HG03066 (cell line): Measurements from ENCODE around the gene CAPZB.
A peak's percentile ranks its signal among the peaks of the same experiment; 100 is the strongest.
"Not testable (repeated sequence)": the region's sequence is repeated elsewhere in the genome, so short reads cannot be mapped to it uniquely, and the experiment has no call there.

Source experiments
- ATAC-seq: cut with Tn5 transposase; IDR thresholded peaks from one replicate; pipeline ENCODE4 v1.9.1; 2021; ENCODE audit warnings: low read depth; ENCODE audit not compliant: unreplicated experiment

The CAPZB gene

DNA sequence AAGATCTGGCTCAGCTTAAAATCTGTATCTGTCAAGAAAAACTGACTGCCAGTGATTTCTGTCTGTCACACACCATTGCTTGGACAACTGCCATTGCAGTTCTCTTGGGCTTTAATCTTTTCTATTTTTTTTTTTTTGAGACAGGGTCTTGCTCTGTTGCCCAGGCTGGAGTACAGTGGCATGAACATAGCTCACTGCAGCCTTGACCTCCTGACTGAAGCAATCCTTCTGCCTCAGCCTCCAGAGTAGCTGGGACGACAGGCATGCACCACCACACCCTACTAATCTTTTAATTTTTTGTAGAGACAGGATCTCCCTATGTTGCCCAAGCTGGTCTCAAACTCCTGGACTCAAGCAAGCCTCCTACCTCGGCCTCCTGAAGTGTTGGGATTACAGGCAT lies 14.5 kb upstream of the CAPZB start:
- ATAC-seq: not testable (repeated sequence)

DNA sequence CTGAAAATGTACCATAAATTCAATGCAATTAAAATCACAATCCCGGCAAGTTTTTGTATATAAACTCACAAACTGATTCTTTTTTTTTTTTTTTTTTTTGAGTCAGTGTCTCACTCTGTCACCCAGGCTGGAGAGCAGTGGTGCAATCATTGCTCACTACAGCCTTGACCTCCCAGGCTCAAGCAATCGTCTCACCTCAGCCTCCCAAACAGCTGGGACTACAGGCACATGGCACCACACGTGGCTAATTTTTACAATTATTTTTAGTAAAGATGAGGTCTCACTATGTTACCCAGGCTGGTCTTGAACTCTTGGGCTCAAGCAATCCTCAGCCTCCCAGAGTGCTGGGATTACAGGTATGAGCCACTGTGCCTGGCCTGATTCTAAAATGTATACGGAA lies 12.1 kb upstream of the CAPZB start:
- not testable (repeated sequence) for ATAC-seq

DNA sequence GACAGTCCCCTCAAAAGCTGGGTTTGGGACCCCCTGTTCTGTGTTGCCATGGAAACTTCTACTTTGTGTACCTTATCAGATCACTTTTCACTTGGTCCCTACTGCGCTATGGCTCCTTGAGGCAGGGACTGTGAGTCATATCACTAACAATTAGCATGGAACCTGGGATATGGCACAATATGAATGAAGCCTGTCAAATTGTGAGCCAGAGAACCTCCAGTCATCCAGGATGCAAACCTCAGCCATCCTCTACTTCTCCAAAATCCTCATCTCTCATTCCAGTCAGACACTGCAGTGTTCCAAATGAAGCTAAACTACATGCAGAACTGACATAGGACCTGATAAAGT lies 11.2 kb upstream of the CAPZB start:
- ATAC-seq: no peak

DNA sequence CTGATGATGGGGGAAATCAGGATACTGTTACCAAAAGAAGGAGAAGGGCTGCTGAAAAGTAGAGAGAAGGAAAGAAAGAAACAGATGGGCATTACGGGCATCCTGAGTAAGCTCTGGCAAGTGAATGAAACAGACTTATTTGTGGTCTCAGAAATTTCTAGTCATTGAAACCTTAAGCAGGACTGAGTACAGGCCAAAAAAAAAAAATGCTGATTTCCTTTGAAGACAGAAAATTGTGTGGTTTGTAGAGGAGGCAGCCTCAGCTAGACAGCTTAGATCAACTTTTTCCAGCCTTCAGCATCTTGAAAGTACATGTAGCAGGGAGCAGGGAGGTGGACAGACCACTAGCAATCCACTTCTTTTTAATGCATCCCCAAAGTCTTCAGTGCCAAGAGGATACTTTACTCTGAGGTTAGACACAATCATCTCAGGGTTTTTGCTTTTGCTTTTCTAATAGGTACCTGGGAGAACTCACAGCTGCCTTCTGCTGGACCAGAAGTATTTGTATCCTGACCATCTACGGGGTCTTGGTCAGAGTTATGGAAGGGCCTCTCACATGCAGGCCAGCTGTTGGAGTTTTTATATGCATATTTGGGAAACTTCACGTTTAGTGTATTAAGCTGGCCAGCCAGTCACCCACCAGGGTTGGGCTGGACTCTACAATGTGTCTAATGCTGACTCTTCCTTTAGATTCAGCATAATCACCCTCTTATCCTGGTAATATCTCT lies 10.6 kb upstream of the CAPZB start:
- ATAC-seq: no peak

DNA sequence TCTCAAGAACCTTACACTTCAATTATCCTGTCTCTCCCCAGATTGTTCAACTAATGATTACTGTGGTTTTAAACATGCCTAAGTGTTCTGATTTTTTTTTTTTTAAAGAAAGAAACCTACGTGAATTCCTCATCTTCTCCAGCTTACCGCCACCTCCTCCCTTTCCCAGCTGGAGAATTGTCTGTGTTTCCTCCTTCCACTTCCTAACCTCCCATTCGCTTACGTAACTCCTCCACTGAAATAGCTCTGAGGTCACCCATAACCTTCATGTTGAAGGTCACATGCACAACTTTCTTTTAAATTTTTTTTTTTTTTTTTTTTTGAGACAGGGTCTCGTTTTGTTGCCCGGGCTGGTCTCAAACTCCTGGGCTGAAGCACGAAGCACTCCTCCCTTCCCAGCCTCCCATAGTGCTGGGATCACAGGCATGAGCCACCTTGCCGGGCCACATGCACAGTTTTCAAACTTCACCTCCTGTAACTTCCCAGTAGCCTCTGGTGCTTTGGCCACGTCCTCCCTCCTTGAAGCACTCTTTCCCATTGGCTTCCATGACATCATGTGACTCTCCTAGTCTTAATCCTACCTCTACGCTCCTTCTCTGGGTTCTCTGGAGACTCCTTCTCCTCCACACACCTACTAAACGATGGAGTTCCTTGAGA lies 9.8 kb upstream of the CAPZB start:
- no peak for ATAC-seq

DNA sequence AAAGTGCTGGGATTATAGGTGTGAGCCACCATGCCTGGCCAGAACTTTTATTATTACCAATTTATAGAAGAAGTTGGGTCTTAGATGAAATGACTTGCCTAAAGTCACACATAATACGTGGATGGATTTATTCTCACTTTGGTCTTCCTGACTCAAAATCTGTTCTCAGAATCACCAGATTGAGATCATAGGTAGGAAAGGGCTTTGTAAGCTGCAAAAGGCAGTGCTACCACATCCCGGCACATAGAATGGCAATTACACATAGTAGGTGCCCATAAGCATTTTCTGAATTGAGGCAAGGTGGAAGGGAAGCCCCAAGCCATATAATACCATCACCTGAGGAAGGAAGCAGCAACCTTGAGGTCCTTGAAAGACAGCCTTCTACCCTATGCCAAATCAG lies 8.2 kb upstream of the CAPZB start:
- ATAC-seq: no peak

DNA sequence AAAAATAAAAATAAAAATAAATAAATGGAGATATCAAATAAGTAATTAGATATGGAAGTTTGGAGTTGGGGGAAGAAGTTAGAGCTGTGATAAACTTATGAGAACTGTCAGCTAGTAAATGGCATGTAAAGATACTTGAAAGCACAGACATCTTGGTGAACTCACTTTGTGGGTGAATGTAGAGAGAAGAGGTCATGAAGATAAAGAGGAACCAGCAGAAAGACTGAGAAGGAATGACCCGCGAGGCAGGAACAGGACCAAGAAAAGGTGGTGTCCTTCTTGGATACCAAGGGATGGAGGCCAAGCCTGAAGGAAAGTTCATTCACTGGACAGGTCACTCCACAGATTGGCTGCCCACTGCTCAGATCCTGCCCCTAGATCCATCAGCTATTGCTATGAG lies 4.7 kb upstream of the CAPZB start:
- ATAC-seq: no peak

DNA sequence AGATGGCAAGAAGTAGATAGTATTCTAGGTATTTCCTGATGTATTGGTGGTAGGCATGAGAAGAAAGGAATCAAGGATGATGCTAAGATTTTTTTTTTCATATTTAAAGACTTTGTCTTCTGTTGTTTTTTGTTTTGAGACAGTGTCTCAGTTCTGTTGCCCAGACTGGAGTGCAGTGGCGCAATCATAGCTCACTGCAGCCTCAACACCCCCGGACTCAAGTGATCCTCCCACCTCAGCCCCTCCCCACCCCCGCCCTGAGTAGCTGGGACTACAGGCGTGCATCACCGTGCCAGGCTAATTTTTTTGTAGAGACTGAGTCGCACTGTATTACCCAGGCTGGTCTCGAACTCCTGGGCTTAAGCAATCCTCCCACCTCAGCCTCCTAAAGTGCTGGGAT lies 2.8 kb upstream of the CAPZB start:
- no peak for ATAC-seq

DNA sequence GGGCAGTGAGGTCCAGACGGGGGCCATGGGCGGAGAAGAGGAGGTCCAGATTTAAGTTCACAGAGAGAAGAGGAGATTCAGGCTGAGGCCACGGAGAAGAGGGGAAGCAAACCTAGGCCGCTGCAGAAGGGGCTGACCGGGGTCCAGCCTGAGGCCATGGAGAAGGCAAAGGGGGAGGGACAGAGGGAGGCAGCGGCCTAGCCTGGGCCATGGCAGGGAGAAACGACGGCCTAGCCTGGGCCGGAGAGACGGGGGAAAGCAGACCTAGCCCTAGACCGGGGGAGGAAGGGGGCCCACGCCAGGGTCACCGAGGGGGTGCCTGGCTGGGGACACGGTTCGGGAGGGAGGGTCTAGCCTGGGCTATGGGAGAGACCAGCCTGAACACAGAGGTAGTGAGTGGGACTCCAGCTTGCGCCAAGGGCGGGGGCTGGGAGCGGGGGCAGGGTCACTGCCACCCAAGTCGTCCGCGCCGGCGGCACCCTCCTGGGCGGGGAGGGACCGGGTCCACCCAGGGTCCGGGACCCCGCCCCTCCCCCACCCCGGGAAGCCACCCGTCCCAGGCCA lies 459 bp downstream of the CAPZB start:
- peak; percentile 16 for ATAC-seq

DNA sequence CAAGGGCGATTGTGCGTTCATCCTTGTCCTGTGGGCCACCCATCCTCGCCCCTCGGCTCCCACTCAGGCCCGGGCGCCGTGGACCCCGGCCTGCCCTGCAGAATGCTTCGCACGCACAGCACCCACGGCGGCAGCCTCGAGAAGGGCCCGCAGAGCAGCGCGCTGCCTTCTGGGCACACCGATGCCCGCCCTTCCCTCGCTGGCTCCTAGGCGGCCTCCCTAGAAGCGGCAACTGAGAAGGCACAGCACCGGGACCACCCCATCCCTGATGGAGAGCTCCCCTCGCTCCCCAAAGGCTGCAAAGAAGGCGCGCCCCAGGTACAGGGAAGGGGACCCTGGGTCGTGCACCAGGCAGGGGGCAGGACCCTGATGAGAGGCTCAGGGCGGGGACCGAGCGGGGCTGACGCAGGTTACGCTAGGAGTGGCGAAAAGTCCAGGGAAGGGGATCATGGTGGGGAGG lies 971 bp downstream of the CAPZB start:
- ATAC-seq: no peak

DNA sequence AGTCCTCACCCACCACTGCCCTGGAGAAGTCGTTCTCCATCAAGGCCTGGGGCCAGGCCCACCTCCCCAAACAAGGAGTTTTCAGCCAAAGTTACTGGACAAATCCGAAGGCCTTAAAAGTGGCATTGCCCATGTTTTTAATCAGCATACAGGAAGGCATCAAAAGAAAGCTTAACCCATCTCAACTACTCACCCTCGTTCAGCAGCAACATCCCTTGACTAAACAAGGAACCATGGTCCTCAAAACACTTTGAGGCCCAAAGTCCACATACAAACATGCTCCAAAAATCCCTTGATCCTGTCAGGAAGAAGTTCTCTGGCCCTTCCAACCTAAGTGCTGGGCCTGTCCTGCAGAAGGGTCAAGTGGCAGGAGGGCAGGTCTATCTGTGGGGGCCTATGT lies 1.6 kb downstream of the CAPZB start:
- no peak for ATAC-seq

DNA sequence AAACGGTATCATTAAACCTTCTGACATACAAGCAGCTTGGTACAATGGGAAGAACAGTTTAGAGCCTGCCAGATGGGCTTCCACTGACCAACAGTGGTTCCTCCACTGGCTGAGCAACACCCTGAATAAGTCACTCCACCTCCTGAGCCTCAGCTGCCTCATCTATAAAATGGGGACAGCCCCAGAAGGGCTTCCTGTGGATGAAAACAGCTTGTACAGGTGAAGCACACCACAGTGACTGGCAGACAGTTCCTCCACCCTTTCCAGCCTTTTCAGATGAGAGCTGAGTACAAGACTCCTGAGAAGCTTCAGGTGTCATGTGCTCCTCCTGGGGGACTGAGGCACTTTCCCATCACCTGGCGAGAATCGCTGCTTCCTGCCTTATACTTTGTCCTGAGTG lies 2.1 kb downstream of the CAPZB start:
- ATAC-seq: no peak

DNA sequence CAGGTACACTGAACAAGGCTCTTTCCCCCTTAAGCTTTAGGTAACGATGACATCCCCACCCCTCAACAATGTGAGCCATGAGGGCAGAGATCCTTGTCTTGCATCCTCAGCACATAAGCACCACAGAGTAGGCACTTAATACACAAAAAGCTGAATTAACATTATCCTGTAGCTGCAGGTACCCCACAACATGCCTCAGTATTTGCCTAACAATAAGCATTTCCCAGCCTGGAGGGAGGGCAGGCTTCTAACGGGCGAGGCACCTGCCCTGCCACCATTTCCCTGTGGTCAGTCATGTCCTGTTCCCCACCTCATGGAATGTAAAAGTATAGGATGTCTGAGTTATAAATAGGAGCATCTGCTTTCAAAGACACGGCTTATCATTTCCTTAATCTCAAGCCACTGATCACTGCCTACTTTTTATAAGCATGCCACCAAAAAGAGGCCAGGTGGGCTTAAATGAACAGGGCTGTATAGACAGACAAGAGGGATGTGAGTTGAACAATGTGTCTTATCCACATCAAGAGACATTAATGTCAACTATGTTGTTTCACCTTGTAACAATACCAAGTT lies 3.4 kb downstream of the CAPZB start:
- no peak for ATAC-seq

DNA sequence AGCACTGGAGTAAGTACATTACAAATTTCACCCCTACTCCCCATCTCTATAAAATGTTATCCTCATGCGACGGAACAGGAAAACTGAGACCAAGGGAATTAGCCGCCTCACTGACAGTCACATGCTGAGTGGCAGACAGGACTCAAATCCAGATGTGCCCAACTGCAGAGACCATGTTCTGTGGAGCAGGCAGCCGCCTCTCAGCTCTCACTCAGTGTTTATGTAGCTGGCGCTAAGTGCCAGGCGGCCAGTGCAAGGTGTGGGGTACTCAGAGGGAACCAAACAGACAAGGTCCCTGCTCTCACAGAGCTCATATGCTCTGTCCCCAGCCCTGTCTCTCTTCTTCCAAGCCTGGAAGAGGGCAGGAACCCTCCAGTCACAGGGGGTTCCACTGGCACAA lies 5.1 kb downstream of the CAPZB start:
- no peak for ATAC-seq

DNA sequence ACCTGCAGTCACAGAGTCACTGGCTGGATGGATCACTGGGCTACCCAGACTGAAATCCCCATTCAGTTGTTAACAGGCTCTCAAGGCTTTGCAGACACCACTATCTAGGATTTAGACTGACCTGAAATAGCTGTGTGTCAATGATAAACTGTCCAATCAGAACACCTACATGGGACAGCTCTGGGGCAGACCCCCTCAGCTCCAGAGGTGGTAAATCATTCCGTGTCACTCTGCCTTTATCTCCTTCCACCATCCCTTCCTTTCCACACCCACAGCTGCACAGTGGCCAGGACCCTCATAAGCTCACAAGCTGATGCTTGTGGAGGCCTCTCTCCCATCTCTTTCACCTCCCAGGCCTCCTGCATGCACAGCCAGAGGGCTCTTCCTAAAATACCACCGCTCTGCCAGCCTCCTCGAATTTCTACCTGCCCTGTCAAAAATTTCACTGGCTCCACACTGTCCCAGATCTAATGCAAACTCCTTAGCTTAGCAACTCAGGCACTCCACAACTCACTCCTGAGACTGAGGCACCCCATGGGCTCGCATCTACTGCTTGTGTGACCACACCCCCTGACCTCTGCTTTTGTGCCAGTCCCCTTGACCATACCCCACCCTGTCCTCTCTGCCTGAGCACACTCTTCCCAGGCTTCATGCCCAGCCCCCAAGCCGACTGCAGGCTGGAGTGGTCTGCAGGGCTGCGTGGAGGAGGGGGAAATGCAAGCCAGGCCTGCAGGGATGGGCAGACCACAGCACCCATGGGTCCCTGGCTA lies 5.8 kb downstream of the CAPZB start:
- no peak for ATAC-seq

DNA sequence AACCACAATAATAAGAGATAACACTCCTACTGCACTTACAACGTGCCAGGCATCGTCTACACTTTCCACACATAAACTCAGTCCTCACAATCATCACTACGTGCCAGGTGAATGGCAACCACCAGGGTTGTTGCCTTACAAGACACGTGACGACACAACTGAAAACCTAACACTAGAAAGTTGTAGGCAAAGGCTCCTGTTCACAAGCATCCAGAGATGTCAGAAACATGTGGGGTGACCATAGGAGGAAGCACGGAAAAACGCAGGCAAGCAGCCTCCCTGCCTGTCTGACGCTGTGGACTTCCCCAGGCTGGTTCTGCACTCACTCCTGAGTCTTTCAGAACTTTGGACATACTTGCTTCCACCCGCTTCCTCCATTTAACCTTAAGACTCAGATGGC lies 7.0 kb downstream of the CAPZB start:
- no peak for ATAC-seq

DNA sequence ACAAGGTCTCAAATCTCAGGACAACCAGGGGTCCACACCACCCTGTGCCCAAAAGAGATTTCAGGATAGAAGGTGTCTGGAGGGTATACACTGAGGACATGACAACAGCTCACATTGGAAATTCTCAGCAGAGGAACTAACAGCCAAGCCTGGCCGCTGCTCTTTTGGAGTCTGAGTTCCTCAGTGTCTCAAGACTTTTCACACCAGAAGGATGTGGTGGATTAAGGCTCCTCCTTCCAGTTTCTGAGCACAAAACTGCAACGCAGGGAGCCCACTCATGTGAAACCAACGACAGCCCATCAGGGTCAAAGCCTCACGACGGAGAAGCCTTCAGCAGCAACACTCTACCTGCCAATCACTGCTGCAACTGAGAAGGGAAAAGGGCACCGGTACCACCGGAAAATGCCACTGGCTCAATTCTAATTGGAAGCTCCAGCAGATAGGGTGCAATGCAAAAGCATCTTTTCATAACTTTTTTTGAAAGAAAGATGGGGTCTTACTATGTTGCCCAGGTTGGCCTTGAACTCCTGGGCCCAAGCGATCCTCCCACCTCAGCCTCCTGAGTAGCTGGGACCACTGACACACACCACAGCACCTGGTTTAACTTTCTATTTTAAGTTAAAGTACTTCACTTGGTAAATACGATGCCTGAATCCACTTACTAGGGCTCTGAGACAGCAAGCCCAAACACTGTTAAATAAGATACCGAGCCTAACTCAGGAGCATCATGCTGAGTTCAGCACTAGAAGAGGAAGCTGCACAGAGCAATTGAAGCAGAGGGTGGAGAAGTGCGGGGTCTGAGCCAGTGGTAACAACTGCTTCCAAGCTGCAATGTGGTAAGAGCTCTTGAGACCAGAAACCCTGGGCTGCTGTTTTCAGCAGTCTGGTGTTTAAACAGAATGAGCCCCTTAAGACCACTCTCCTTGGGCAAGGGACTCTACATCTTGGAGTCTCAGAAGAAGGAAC lies 7.8 kb downstream of the CAPZB start:
- ATAC-seq: peak; percentile 62

DNA sequence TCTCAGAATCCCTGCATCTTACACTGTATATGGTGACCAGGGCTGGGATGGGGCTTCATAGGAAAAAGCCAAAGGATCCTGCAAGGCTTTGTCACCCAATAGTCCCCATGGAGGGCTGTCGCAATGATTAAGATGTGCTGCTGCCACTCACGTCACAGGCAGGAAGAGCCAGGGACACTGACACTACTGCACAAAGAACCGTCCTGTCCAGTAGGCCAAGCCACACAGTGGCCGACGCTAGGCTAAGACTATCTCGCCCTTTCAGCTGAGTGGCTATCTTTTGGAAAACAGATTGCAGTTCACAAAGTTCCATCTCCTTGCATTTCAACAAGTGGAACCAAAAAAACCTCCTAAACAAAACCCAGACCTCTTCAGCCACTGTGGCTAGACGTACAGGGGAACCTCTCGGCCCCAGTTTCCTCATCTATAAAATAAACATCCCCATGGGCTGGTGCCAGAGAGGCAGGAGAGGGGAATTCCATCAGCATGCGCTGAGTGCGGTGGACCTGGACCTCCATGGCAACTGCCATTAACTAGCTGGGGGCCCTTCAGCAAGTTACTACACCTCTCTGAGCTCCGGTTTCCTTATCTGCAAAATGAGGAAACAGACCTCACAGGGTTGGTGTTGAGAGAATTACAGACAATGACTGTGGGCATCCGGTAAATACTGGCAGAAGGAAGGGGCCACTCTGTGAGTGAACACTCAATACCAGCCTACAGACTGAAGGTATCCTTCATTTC lies 8.7 kb downstream of the CAPZB start:
- ATAC-seq: peak; percentile 50

DNA sequence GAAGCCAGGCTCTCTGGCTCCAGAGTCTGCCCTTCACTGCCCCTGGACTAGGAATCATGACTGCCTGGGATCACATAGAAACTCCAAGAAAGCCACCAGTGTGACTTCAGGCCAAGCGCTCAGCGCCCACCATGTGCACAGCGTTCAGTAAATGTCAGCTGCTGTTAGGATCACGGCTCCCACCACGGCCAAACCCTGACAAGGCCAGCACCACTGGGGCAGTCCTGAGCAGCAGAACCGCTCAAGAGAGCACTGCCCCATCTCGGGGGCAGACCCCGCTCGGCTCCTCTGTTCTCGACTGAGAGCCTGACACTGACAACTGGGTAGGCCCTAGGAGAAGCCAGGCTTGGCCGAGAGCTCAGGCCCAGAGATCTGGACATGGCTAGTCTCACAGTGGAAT lies 10.0 kb downstream of the CAPZB start:
- ATAC-seq: no peak
